Measurements from ENCODE around the gene STXBP4.

STXBP4 gene, protein sequence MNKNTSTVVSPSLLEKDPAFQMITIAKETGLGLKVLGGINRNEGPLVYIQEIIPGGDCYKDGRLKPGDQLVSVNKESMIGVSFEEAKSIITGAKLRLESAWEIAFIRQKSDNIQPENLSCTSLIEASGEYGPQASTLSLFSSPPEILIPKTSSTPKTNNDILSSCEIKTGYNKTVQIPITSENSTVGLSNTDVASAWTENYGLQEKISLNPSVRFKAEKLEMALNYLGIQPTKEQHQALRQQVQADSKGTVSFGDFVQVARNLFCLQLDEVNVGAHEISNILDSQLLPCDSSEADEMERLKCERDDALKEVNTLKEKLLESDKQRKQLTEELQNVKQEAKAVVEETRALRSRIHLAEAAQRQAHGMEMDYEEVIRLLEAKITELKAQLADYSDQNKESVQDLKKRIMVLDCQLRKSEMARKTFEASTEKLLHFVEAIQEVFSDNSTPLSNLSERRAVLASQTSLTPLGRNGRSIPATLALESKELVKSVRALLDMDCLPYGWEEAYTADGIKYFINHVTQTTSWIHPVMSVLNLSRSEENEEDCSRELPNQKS

GRCh38 chr17:54968262-54968987 is at the start of gene STXBP4, which contains the start of gene COX11:
STXBP4 (plus strand) TSS chr17:54968765; CDS start chr17:54986220, 17,455 bp downstream.
COX11 (minus strand) TSS chr17:54968654; CDS start chr17:54968646, 8 bp downstream.
- in situ Hi-C loops (cut with MboI; ENCODE audit: low pct_unique_long_range_greater_than_20kb, low sequenced_read_pairs): no loop called here
- DNase-seq: peak; percentile 97

DNA sequence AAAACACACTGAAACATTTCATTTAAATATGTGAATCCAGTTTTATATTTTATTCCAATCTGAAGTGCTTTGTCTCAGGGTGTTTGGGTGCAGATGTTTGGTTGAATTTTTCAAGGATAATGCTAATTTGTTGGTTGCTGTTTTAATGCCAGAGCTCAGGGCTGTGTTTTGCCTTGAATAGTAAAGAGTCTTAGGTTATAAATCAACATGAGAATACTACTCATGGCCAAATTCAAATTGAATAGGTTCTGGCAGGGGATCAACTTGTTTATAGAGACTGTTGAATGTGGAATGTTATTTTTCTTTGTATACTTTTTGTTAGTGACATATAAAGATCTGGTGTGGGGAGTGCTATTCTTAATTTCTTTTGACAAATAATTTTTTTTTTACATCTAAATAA is 49.1 kb upstream of the STXBP4 start:
- in situ Hi-C loops (cut with MboI; ENCODE audit: low pct_unique_long_range_greater_than_20kb, low sequenced_read_pairs): no loop called here
- DNase-seq: no peak

DNA sequence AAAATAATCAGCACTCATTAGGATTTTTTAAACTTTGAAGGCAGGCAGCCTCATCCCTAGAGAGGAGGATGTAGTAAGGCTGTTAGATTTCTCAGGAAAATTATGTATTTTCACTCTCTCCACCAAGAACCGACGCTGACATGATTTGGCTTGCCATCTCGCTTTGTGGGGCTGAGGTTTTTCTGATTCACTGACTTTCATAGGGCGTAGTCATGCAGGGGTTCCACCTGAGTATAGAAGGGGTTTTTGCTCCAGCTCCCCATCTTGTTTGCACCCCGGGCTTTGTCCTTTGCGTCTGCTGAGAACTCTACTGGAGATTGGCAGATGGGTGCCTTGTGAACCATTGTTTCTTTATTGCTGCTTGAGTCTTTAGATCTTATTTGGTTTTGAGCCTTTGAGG is 47.7 kb upstream of the STXBP4 start:
- no peak for DNase-seq
- in situ Hi-C loops (cut with MboI; ENCODE audit: low pct_unique_long_range_greater_than_20kb, low sequenced_read_pairs): no loop called here

DNA sequence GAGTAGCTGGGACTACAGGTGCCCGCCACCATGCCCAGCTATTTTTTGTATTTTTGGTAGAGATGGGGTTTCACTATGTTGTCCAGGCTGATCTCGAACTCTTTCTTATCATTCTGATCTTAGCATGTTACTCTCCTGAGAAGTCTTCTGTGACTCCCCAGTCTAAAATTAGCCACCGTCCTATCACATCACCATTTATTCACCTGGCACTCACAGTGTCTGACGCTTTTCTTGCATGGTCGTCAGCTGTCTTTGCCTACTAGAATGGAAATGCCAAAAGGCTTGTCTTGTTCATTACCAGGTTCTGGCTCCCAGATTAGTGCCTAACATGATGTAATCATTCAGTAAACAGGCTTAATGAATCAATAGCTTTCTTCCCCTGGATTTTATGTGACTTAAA is 44.2 kb upstream of the STXBP4 start:
- no peak for DNase-seq

GRCh38 chr17:54927525-54927924 is 41.0 kb upstream of the STXBP4 start:
- no peak for DNase-seq
- in situ Hi-C loops (cut with MboI; ENCODE audit: low pct_unique_long_range_greater_than_20kb, low sequenced_read_pairs): no loop called here

More for the DNA sequence above, 44.2 kb upstream of the STXBP4 start:
- in situ Hi-C loops (cut with MboI; ENCODE audit: low pct_unique_long_range_greater_than_20kb, low sequenced_read_pairs): no loop called here

DNA sequence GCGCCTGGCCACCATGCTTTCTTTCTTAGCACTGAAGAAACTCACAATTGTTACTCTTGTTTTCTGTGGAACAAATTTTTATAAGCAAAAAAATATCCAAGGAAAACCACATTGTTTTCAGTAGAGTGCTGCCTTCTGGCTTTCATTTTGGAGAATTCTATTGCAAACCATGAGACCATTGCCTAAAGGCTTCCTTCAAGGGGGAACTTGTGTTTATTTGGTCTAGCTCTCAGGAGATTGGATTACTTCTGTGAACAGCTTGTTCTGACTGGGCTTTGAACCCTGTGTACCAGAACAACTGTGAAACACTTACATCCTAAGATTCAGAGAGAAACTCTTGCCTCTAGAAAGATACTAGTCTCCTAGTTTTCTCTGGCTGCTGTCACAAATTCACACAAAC is 35.9 kb upstream of the STXBP4 start:
- no peak for DNase-seq
- in situ Hi-C loops (cut with MboI; ENCODE audit: low pct_unique_long_range_greater_than_20kb, low sequenced_read_pairs): no loop called here

DNA sequence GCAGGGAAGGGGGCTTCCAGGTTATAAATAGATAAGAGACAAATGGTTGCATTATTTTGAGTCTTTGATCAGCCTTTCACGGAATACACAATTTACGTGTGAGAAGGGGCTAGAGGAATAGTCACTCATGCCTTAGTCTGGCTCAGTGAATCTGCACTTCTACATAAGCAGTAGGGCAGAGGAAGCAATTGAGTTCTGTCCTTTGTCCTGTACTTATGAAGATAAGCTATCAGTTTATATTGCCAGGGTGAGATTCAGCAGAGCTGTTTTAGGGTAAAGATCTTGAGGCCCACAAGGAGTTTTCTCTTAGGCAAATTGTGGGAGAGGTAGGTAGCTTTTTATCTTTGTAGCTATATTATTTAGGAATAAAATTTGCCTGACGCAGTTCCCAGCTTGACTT is 34.6 kb upstream of the STXBP4 start:
- DNase-seq: no peak
- in situ Hi-C loops (cut with MboI; ENCODE audit: low pct_unique_long_range_greater_than_20kb, low sequenced_read_pairs): no loop called here

DNA sequence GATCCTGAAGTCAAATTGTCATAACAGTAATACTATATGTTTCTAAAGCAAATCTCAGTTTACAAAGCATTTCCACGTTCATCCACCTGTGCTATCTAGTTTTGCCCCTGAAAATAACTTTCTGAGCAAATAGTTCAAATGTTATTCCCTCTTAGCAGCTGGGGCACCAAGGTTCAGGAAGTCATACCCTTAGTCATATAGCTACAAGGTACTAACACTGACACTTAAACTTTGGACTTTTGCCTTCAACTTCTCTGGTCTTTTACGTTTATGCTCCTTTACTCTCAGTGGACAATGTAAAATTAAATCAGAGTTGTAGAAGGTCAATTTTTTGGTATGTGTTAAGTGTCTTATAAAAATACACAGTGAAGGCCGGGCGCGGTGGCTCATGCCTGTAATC is 33.1 kb upstream of the STXBP4 start:
- in situ Hi-C loops (cut with MboI; ENCODE audit: low pct_unique_long_range_greater_than_20kb, low sequenced_read_pairs): no loop called here
- DNase-seq: no peak

- no peak for DNase-seq
- in situ Hi-C loops (cut with MboI; ENCODE audit: low pct_unique_long_range_greater_than_20kb, low sequenced_read_pairs): no loop called here
These were observed 31.5 kb upstream of the STXBP4 start for GRCh38 chr17:54937018-54937417.

DNA sequence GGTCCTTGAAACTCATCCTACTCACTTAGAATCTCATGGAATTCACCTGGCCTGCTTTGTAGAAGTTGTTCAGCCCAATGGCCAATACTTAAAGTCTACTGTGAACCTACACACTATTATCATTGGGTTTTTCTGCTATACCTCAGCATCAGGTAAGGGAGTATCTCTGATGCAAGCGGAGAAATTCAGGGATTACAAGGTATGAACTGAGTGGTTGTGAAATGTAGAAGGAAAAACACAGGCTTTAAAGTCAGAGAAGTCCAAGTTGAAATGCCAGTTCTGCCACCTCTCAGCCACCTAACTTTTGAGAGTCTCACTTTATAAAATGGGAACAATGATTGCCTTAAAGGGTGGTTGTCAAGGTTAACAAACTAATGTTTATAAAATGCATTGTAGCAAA is 31.1 kb upstream of the STXBP4 start:
- no peak for DNase-seq
- in situ Hi-C loops (cut with MboI; ENCODE audit: low pct_unique_long_range_greater_than_20kb, low sequenced_read_pairs): no loop called here

DNA sequence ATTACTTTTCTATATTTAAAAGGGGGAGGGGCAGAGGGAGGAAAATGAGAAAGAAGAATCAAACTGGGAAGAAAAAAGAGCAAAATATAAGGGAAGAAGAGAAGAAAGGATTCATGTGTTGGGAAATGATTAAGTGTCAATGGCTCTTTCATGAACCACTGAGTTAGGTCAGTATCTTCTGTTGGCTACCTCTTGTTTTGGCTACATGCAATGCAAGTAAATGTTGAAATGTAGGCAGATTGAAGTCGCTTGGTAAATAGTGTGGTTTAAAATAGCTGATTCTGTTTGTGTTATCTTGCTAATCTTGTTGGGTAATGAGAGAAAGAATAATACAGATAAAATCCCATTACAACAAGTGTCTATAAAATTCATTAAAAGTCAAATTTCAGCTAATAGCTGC is 27.3 kb upstream of the STXBP4 start:
- no peak for DNase-seq
- in situ Hi-C loops (cut with MboI; ENCODE audit: low pct_unique_long_range_greater_than_20kb, low sequenced_read_pairs): no loop called here

GRCh38 chr17:54944796-54945195 is 23.8 kb upstream of the STXBP4 start:
- DNase-seq: peak; percentile 26
- in situ Hi-C loops (cut with MboI; ENCODE audit: low pct_unique_long_range_greater_than_20kb, low sequenced_read_pairs): no loop called here

DNA sequence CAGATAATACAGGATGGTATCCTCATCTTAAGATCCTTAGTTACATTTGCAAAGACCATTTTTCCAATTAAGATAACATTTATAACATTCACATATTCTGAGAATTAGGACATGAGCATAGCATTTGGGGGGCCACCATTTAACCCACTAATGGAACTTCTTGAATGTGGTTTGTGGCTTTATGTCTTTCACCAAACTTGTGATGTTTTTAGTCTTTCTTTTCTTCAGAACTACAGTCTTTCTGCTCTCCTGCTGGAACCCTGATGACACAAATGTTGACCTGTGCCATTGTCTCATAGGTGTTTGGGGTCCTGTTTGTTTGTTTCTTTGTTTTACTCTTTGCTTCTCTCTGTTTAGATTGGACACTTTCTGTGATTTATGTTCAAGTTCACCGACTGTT is 23.3 kb upstream of the STXBP4 start:
- in situ Hi-C loops (cut with MboI; ENCODE audit: low pct_unique_long_range_greater_than_20kb, low sequenced_read_pairs): no loop called here
- no peak for DNase-seq

DNA sequence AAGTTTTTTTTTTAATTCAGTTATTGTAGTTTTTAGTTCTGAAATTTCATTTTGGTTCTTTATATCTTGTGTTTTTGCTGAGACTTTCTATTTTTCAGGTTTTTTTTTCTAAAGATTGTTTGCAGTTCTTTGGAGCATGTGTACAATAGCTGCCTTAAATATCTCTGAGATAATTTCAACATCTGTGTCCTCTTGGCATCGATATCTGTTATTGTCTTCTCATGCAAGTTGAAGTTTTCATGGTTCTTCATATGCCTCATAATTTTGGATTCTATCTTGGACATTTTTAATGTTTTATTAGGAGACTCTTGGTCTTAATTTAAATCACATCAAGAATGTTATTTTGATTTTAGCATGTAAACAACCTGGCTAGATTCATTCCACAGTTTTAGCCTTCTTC is 22.9 kb upstream of the STXBP4 start:
- no peak for DNase-seq
- in situ Hi-C loops (cut with MboI; ENCODE audit: low pct_unique_long_range_greater_than_20kb, low sequenced_read_pairs): no loop called here

DNA sequence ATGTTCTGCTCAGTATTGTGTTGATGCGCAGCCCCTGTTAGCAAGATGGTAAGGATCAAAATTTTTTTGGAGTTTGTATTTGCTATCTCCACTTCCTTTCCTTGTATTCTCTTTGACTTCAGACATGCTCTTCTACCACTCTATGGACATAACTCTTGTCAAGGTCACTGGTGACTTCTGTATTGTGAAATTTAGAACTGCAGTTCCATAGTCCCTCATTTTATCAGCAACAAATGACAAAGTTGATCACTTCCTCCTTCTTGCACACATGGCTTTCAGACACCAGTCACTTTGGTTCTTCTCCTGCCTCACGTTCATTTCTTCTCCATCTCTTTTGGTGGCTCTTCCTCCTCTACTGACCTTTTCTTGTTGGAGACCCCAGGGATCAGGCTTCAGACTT is 21.2 kb upstream of the STXBP4 start:
- DNase-seq: peak; percentile 26
- in situ Hi-C loops (cut with MboI; ENCODE audit: low pct_unique_long_range_greater_than_20kb, low sequenced_read_pairs): no loop called here

DNA sequence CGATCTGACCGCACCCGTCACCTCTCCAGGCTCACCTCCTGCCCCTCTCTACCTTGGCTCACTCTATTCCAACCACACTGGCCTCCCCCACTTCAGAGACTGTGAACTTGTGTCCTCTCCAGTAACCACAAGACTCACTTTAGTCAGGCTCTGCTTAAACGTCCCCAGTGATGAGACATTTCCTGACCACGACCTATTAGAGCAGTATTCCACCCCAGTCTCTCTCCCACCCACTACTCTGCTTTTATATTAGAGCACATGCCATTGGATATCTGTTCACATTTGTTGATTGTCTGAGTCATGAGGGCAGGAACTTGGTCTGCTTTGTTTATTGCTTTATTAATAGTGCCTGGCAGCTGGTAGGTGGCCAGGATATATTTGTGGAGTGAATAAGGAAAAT is 20.2 kb upstream of the STXBP4 start:
- peak; percentile 56 for DNase-seq
- in situ Hi-C loops (cut with MboI; ENCODE audit: low pct_unique_long_range_greater_than_20kb, low sequenced_read_pairs): no loop called here

DNA sequence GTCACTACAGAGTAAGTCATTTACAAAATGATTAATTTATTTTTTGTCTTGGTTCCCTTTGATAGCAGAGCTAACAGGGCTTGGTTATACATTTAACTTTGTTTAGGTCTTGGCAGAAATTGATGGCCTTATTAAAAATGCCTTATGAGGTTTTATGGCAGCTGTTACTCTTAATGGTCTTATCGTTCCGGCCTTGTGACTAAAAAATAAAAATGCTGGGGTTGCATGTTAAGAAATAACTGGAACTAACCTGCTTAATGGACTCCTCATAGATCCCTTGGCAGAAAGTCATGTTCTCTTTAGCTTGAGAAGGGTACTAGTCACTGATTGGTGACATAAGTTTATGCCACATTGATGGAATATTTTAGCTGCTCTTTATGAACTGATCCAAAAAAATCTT is 18.4 kb upstream of the STXBP4 start:
- in situ Hi-C loops (cut with MboI; ENCODE audit: low pct_unique_long_range_greater_than_20kb, low sequenced_read_pairs): no loop called here
- no peak for DNase-seq

- in situ Hi-C loops (cut with MboI; ENCODE audit: low pct_unique_long_range_greater_than_20kb, low sequenced_read_pairs): no loop called here
- no peak for DNase-seq
These were observed 17.3 kb upstream of the STXBP4 start for GRCh38 chr17:54951286-54951685.

DNA sequence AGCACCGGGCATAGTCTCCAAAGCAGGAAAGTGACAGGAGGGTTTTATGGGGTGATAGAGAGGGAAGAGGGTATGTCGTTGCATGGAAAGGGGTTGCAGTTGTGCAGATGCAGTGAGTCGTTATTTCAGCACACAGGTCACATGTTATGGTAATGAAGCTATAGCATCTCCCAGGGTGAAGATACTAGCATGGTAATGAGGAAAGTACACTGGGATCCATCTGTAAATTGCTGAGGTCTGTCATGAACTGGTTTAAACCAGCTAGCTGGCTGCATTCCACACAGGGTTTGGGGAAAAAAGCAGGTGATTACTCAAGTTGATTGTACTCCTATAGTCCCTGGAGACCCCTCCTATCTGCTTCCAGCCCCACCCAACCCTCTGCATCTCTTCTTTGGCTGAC is 11.8 kb upstream of the STXBP4 start:
- DNase-seq: no peak
- in situ Hi-C loops (cut with MboI; ENCODE audit: low pct_unique_long_range_greater_than_20kb, low sequenced_read_pairs): no loop called here

- in situ Hi-C loops (cut with MboI; ENCODE audit: low pct_unique_long_range_greater_than_20kb, low sequenced_read_pairs): no loop called here
- peak; percentile 73 for DNase-seq
These were observed 824 bp upstream of the STXBP4 start for GRCh38 chr17:54967621-54968261.

All from KBM-7 (cell line).